Psoas muscle (tissue), 8 donors: ENCODE results near the gene ARHGEF7. TPM values are rescaled to one million over a fixed set of nuclear protein-coding genes. Genes with fewer than 3 reads are reported as not detected.

Experiments
- ATAC-seq, 4 donors: fragments of 200-7000 bp; cut with Tn5 transposase; one replicate each; pipeline ENCODE4 v1.9.1; 2020; ENCODE audit warnings: moderate library complexity in 3 of 4, mild to moderate bottlenecking in 2 of 4
- DNase-seq, 2 donors: peaks; one replicate each; pipeline ENCODE4 v3.0.0-alpha.2; 2020
- H3K27ac ChIP-seq: fragments of 200-600 bp; one replicate; pipeline ENCODE4 v1.8.0; 2022
- H3K27me3 ChIP-seq, 3 donors: fragments of 200-600 bp in 1 of 3; one replicate each; pipeline versions ENCODE4 v1.6.1 to v1.8.0; 2013 to 2022; ENCODE audit warnings: low read length in 2 of 3, mild to moderate bottlenecking in 2 of 3, moderate library complexity in 1 of 3; ENCODE audit not compliant: insufficient read depth in 3 of 3
- H3K36me3 ChIP-seq, 2 donors: fragments of 200-600 bp in 1 of 2; one replicate each; pipeline versions ENCODE4 v1.6.1 to v1.8.0; 2013 to 2022; ENCODE audit warnings: low read depth in 1 of 2, mild to moderate bottlenecking in 1 of 2, moderate library complexity in 1 of 2; ENCODE audit not compliant: insufficient read depth in 1 of 2
- H3K4me1 ChIP-seq: fragments of 200-600 bp; one replicate; pipeline ENCODE4 v1.8.0; 2022
- H3K4me3 ChIP-seq: fragments of 200-600 bp; one replicate; pipeline ENCODE4 v1.8.0; 2022; ENCODE audit warnings: mild to moderate bottlenecking
- H3K9me3 ChIP-seq: fragments of 200-600 bp; one replicate; pipeline ENCODE4 v1.8.0; 2022
- WGBS, 3 donors: extraction: QIAGEN DNeasy Blood & Tissue Kit; methylation state at CpG; one replicate each; pipeline versions ENCODE4 v1.1.6 to v1.1.7; 2013; 5-methylcytosine and 5-hydroxymethylcytosine counted together
- intact Hi-C, 2 donors: fragments of 100-400 bp; cut with DNase I; formaldehyde crosslinking; loops; one replicate each; pipeline versions ENCODE4 v1.11.0 to v1.14.2; 2022
- polyA plus RNA-seq, 3 donors: library from polyadenylated mRNA; stranded (reverse); fragments of 200-250 nt; gene quantifications; one replicate each; pipeline ENCODE4 v1.2.3, GENCODE V29; 2013
- total RNA-seq, 4 donors: library from RNA; stranded (reverse); fragmentation: NEBNext Ultra II Directional in 2 of 4; extraction: Animal tissue kit (Norgen Biotek cat#: 25700) in 2 of 4; gene quantifications; one replicate each; pipeline versions ENCODE4 v1.2.1 to v1.2.4, GENCODE V29; 2021 to 2023
- TF ChIP-seq, protein P1 (sequence below): fragments of 200-600 bp; IDR thresholded peaks from one replicate; pipeline ENCODE4 v1.8.0; 2022; ENCODE audit warnings: antibody characterized with exemption
- donor health status: healthy with polysubstance abuse.
- donor health status: DM: no; HTN: no; CAD: no; lungs with moderate emphysema.
- donor health status: Bipolar disorder and iron deficiency.
- donor health status: healthy.
- donor health status: DM: yes; HTN: yes; CAD: no.
- donor health status: DM: no; HTN: no; CAD: no.
- donor health status: DM: no; HTN: no; CAD: no.
- donor health status: DM: yes; HTN: yes; CAD: no.

The ARHGEF7 gene
- total and polyA plus RNA-seq, 7 donors = 21.6 to 53.6 (median 46.8) TPM

DNA sequence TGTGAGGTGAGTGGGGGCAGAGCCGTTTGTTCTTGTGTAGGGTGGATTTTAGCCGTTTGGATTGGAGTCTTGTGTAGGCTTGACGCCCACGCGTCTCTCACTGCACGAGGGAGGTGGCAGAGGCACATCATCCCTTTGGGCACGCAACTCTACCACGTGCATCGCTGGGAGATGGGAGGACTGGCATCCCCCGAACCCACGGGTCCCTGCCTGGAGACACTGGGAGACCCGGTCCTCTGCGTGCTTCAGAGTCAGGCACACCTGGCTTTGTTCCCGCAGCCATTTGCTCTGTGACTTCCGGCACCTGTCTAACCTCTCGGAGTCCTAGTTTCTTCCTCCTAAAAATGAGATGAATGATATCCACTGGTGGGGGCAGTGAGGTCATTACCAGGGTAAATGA, 6.4 kb downstream of the ARHGEF7 start:
- WGBS, 3 donors = 25 to 47% (median 35%) methylated on average over 16 of the region's 16 CpGs
- ATAC-seq = peak; percentile 30 to 51 (median 40)
- Histone ChIP-seq H3K27ac (peak overlapping the region; percentile 91), H3K36me3 (no peaks in the 10 kb centered on the region), H3K27me3 (no peaks in the 10 kb centered on the region), H3K9me3 (no peaks in the 10 kb centered on the region), H3K4me1 (peaks cover 28% of the 10 kb centered on the region), H3K4me3 (peak overlapping the region; percentile 43)
- no peak for DNase-seq
- intact Hi-C loops = loop anchor here in 1 of 2 donors (5.0 kb wide), 1 partner anchor 86 kb away; no protein-coding TSS in a partner anchor
- TF ChIP-seq, protein P1, sequence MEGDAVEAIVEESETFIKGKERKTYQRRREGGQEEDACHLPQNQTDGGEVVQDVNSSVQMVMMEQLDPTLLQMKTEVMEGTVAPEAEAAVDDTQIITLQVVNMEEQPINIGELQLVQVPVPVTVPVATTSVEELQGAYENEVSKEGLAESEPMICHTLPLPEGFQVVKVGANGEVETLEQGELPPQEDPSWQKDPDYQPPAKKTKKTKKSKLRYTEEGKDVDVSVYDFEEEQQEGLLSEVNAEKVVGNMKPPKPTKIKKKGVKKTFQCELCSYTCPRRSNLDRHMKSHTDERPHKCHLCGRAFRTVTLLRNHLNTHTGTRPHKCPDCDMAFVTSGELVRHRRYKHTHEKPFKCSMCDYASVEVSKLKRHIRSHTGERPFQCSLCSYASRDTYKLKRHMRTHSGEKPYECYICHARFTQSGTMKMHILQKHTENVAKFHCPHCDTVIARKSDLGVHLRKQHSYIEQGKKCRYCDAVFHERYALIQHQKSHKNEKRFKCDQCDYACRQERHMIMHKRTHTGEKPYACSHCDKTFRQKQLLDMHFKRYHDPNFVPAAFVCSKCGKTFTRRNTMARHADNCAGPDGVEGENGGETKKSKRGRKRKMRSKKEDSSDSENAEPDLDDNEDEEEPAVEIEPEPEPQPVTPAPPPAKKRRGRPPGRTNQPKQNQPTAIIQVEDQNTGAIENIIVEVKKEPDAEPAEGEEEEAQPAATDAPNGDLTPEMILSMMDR = no peak

DNA sequence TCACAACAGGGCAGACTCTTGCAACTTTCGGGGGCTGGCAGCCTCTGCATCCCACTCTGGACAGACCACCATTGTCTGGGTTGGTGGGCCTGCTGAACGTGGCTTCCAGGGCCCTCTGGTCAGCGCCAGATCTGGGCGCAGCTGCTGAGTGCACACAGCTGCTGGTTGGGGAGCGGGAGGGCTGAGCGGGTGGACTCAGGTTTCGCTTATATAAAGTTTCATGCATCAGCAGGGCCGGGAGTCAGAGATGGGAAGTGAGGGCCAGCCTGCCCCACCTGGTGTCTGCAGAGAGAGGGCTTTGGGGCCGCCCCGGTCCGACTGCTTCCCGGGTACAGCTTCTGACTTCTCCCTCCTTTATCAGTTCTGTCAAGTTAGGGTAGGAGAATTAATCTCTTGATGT, 6.9 kb downstream of the ARHGEF7 start:
- H3K4me1 ChIP-seq = peaks cover 28% of the 10 kb centered on the region
- TF ChIP-seq, protein P1 = peak; percentile 27
- H3K9me3 ChIP-seq = no peaks in the 10 kb centered on the region
- H3K36me3 ChIP-seq = no peaks in the 10 kb centered on the region
- no peaks in the 10 kb centered on the region for H3K27me3 ChIP-seq
- intact Hi-C loops = loop anchor here (2.0 to 5.0 kb wide), 2 partner anchors 85 to 95 kb away; no protein-coding TSS in a partner anchor
- peak overlapping the region; percentile 91 for H3K27ac ChIP-seq
- 26 to 33% (median 30%) methylated on average over 12 of the region's 12 CpGs for WGBS, 3 donors
- H3K4me3 ChIP-seq = peak overlapping the region; percentile 43
- DNase-seq = peak; percentile 65 to 83
- ATAC-seq = peak; percentile 97 to 98 (median 97)

DNA sequence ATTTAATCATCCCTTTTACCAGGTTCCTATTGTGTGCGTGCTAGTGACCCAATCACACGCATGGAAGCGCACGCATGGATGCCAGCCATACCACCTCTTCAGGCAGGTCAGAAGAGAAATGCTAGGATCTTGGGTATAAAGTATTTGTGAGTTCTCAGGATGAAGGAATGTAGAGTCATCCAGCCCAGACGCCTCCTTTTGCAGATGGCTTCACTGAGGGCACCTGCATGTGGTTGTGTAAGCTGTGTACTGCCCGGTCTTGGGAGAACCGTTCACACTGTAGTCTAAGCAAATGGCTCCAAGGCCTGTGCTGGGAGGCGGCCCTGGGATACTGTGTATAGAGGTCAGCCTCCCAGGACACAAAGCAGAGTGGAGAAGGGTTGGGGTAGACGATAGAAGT, 7.5 kb downstream of the ARHGEF7 start:
- intact Hi-C loops = loop anchor here (2.0 to 5.0 kb wide), 2 partner anchors 85 to 94 kb away; no protein-coding TSS in a partner anchor
- H3K27me3 ChIP-seq = no peaks in the 10 kb centered on the region
- WGBS, 3 donors = 86 to 91% (median 89%) methylated on average over 9 of the region's 9 CpGs
- no peaks in the 10 kb centered on the region for H3K36me3 ChIP-seq
- TF ChIP-seq, protein P1 = no peak
- no peak overlapping the region for H3K4me3 ChIP-seq
- ATAC-seq = peak in 1 of 4 donors; percentile 10
- peak in 1 of 2 donors; percentile 36 for DNase-seq
- H3K27ac ChIP-seq = peak overlapping the region; percentile 91
- no peaks in the 10 kb centered on the region for H3K9me3 ChIP-seq
- H3K4me1 ChIP-seq = peaks cover 28% of the 10 kb centered on the region

DNA sequence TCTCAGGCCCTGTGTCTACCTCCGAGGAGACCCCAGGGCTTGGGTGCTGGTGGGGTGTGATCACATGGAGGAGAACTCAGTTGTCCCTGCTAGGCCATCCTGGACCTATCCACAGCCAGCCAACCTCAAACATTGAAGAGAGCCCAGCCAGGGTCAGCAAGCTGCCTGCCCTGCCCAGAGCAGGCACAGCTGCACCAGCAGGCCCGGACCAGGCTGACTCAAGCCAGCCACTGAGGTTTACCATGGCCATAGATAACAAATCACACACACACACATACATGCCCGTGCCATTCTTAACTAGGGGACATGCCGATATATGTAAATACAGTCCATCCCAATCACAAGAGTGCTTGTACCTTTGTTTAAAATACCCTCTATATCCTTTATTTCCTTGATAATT, 8.1 kb downstream of the ARHGEF7 start:
- Histone ChIP-seq H3K27ac (peak overlapping the region; percentile 91), H3K4me1 (peaks cover 28% of the 10 kb centered on the region), H3K9me3 (no peaks in the 10 kb centered on the region), H3K27me3 (no peaks in the 10 kb centered on the region), H3K36me3 (no peaks in the 10 kb centered on the region), H3K4me3 (no peak overlapping the region)
- DNase-seq (no peak), ATAC-seq (no peak)
- TF ChIP-seq, protein P1 = no peak
- 70 to 76% (median 72%) methylated on average over 4 of the region's 4 CpGs for WGBS, 3 donors
- intact Hi-C loops = loop anchor here (2.0 to 5.0 kb wide), 2 partner anchors 84 to 94 kb away; no protein-coding TSS in a partner anchor

DNA sequence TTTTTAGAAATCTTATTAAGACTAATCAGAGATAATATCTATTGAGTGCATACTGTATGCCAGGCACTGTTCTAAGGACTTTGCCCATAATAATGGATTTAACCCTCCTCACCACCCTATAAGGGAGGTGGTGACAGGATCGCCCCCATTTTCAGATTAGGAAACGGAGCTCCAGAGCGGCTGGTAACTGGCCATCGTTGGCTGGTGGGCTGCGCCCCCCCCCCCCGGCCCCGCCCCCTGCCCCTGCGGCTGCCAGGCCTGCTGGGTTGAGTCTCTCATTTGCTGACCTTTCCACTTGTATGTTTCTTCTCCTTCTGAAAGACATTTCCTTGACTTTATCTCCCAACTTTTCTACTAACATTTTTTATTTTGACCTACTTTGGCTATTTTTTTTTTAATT, 8.5 kb downstream of the ARHGEF7 start:
- ATAC-seq (no peak), DNase-seq (no peak)
- Histone ChIP-seq H3K4me3 (no peak overlapping the region), H3K4me1 (peaks cover 28% of the 10 kb centered on the region), H3K9me3 (no peaks in the 10 kb centered on the region), H3K36me3 (no peaks in the 10 kb centered on the region), H3K27ac (peak overlapping the region; percentile 91), H3K27me3 (no peaks in the 10 kb centered on the region)
- TF ChIP-seq, protein P1 = no peak
- 38 to 63% (median 59%) methylated on average over 6 to 8 of the region's 8 CpGs for WGBS, 3 donors
- intact Hi-C loops = loop anchor here (2.0 to 5.0 kb wide), 2 partner anchors 84 to 93 kb away; no protein-coding TSS in a partner anchor
